ENCODE results near the gene ALDH18A1. TPM values are rescaled to one million over a fixed set of nuclear protein-coding genes. Genes with fewer than 3 reads are reported as not detected.

ALDH18A1 gene
- total and polyA plus RNA-seq, 4 donors, result 10.0 to 35.0 (median 25.2) TPM

- DNase-seq (ENCODE audit: low spot score), result no peak
- no peaks in the 10 kb centered on the region for H3K36me3 ChIP-seq (ENCODE audit: control insufficient read depth in 4 of 4, insufficient read depth in 3 of 4, low read depth in 1 of 4, low read length in 3 of 4)
- WGBS, result 100% methylated on average over 1 of the region's 1 CpG
- no peaks in the 10 kb centered on the region for H3K27me3 ChIP-seq (ENCODE audit: control insufficient read depth in 4 of 4, insufficient read depth in 4 of 4, low read length in 3 of 4)
- no peaks in the 10 kb centered on the region for H3K4me1 ChIP-seq (ENCODE audit: control insufficient read depth in 4 of 4, insufficient read depth in 4 of 4, low read length in 3 of 4)
- no peak overlapping the region for H3K4me3 ChIP-seq (ENCODE audit: low read depth in 1 of 3, low read length in 3 of 3)
- no peaks in the 10 kb centered on the region for H3K9me3 ChIP-seq (ENCODE audit: control insufficient read depth in 4 of 4, low read length in 3 of 4)
- H3K27ac ChIP-seq (ENCODE audit: low read depth in 1 of 2, low read length in 2 of 2), result no peak overlapping the region
- H3K9ac ChIP-seq (ENCODE audit: low read depth in 1 of 2, low read length in 2 of 2), result no peak overlapping the region
- no peak for TF ChIP-seq HNF4A (conservative IDR thresholded peaks at IDR 0.05)
Measured at GRCh38 chr10:95579292-95579691, 77.2 kb downstream of the ALDH18A1 start.

GRCh38 chr10:95578619-95579018, 77.9 kb downstream of the ALDH18A1 start:
- no peaks in the 10 kb centered on the region for H3K4me1 ChIP-seq (ENCODE audit: control insufficient read depth in 4 of 4, insufficient read depth in 4 of 4, low read length in 3 of 4)
- 97% methylated on average over 2 of the region's 2 CpGs for WGBS
- TF ChIP-seq HNF4A (conservative IDR thresholded peaks at IDR 0.05), result no peak
- TF ChIP-seq RXRA (IDR thresholded peaks at IDR 0.05), result no peak
- no peak for TF ChIP-seq RAD21 (IDR thresholded peaks at IDR 0.05)
- TF ChIP-seq JUND (IDR thresholded peaks at IDR 0.05), result no peak
- no peak for TF ChIP-seq FOXA2 (IDR thresholded peaks at IDR 0.05)
- TF ChIP-seq MAX (IDR thresholded peaks at IDR 0.05), result no peak
- TF ChIP-seq FOXA1 (IDR thresholded peaks at IDR 0.05), result no peak
- TF ChIP-seq EGR1 (IDR thresholded peaks at IDR 0.05; ENCODE audit: low read depth in 2 of 2), result no peak
- H3K9me3 ChIP-seq (ENCODE audit: control insufficient read depth in 4 of 4, low read length in 3 of 4), result no peaks in the 10 kb centered on the region
- no peak overlapping the region for H3K27ac ChIP-seq (ENCODE audit: low read depth in 1 of 2, low read length in 2 of 2)
- H3K4me3 ChIP-seq (ENCODE audit: low read depth in 1 of 3, low read length in 3 of 3), result no peak overlapping the region
- no peaks in the 10 kb centered on the region for H3K36me3 ChIP-seq (ENCODE audit: control insufficient read depth in 4 of 4, insufficient read depth in 3 of 4, low read depth in 1 of 4, low read length in 3 of 4)
- no peak overlapping the region for H3K9ac ChIP-seq (ENCODE audit: low read depth in 1 of 2, low read length in 2 of 2)
- no peaks in the 10 kb centered on the region for H3K27me3 ChIP-seq (ENCODE audit: control insufficient read depth in 4 of 4, insufficient read depth in 4 of 4, low read length in 3 of 4)
- DNase-seq (ENCODE audit: low spot score), result no peak

- no peak for TF ChIP-seq FOXA1 (IDR thresholded peaks at IDR 0.05)
- TF ChIP-seq JUND (IDR thresholded peaks at IDR 0.05), result no peak
- no peak for TF ChIP-seq ZBTB33 (IDR thresholded peaks at IDR 0.05)
- TF ChIP-seq FOXA2 (IDR thresholded peaks at IDR 0.05), result no peak
- no peak for TF ChIP-seq CTCF (IDR thresholded peaks at IDR 0.05; ENCODE audit: low read depth, low read length, missing input control)
- TF ChIP-seq EGR1 (IDR thresholded peaks at IDR 0.05; ENCODE audit: low read depth in 2 of 2), result no peak
- TF ChIP-seq HNF4G (IDR thresholded peaks at IDR 0.05), result no peak
- no peak for TF ChIP-seq REST (IDR thresholded peaks at IDR 0.05)
- TF ChIP-seq RXRA (IDR thresholded peaks at IDR 0.05), result no peak
- TF ChIP-seq SP1 (IDR thresholded peaks at IDR 0.05), result no peak
- TF ChIP-seq TAF1 (conservative IDR thresholded peaks at IDR 0.05), result no peak
- TF ChIP-seq RAD21 (IDR thresholded peaks at IDR 0.05), result no peak
- no peak for TF ChIP-seq MAX (IDR thresholded peaks at IDR 0.05)
- TF ChIP-seq HNF4A (conservative IDR thresholded peaks at IDR 0.05), result no peak
- no peak for TF ChIP-seq YY1 (IDR thresholded peaks at IDR 0.05)
- no peak for DNase-seq (ENCODE audit: low spot score)
- Histone ChIP-seq H3K9me3 (ENCODE audit: control insufficient read depth in 4 of 4, low read length in 3 of 4) (no peaks in the 10 kb centered on the region), H3K4me3 (ENCODE audit: low read depth in 1 of 3, low read length in 3 of 3) (no peak overlapping the region), H3K4me1 (ENCODE audit: control insufficient read depth in 4 of 4, insufficient read depth in 4 of 4, low read length in 3 of 4) (no peaks in the 10 kb centered on the region), H3K36me3 (ENCODE audit: control insufficient read depth in 4 of 4, insufficient read depth in 3 of 4, low read depth in 1 of 4, low read length in 3 of 4) (no peaks in the 10 kb centered on the region), H3K27ac (ENCODE audit: low read depth in 1 of 2, low read length in 2 of 2) (no peak overlapping the region), H3K27me3 (ENCODE audit: control insufficient read depth in 4 of 4, insufficient read depth in 4 of 4, low read length in 3 of 4) (no peaks in the 10 kb centered on the region), H3K9ac (ENCODE audit: low read depth in 1 of 2, low read length in 2 of 2) (no peak overlapping the region)
- 84% methylated on average over 11 of the region's 11 CpGs for WGBS
Measured at GRCh38 chr10:95574649-95575365, 81.7 kb downstream of the ALDH18A1 start.

Data from liver (tissue), 9 donors.